HepG2 (cell line): ENCODE measurements around the gene NFKBIL1.

Experiments
- CBFB ChIP-seq: sonication (generic); formaldehyde crosslinking; IDR thresholded peaks from 2 replicates; pipeline ENCODE4 v1.4.0; 2020; ENCODE audit warnings: missing genetic modification reagents
- FOXA1 ChIP-seq, 2 experiments: fragments of 450-650 bp in 1 of 2; sonication (generic) in 1 of 2; formaldehyde crosslinking in 1 of 2; IDR thresholded peaks; 2 replicates each; pipeline versions ENCODE4 v1.4.0 to v1.6.1; 2016 to 2020; ENCODE audit warnings: missing genetic modification reagents in 1 of 2
- YY1 ChIP-seq: IDR thresholded peaks from 2 replicates; pipeline ENCODE4 v1.6.1; 2011; ENCODE audit warnings: low read length, low read depth, moderate library complexity, mild to moderate bottlenecking; ENCODE audit not compliant: insufficient read depth, insufficient replicate concordance
- ZBTB34 ChIP-seq: sonication (generic); formaldehyde crosslinking; IDR thresholded peaks from 2 replicates; pipeline ENCODE4 v1.8.0; 2022; ENCODE audit warnings: mild to moderate bottlenecking, missing genetic modification reagents

GRCh38 chr6:31528821-31529328, 18.5 kb upstream of the NFKBIL1 start, which contains the start of gene MCCD1:
- TF ChIP-seq CBFB (CRISPR knock-in tag) = no peak
- no peak for TF ChIP-seq FOXA1 (IDR thresholded peaks at IDR 0.05)
- TF ChIP-seq FOXA1 (CRISPR knock-in tag; IDR thresholded peaks at IDR 0.05) = no peak
- TF ChIP-seq ZBTB34 (CRISPR knock-in tag) = no peak
- no peak for TF ChIP-seq YY1
